Effector memory CD8-positive, alpha-beta T cell (primary cell): ENCODE data around the gene MGARP.

Experiments
- ATAC-seq: fragments of 150-1000 bp; cut with Tn5 transposase; replicated peaks from 2 replicates; pipeline ENCODE4 v1.10.0; 2021; ENCODE audit warnings: mild to moderate bottlenecking, moderate library complexity
- DNase-seq, 3 experiments: peaks; one replicate each; pipeline ENCODE4 v3.0.0; 2021
- H3K27ac Mint-ChIP-seq, 2 donors: one replicate each; pipeline ENCODE4 v1.8.0; 2022; ENCODE audit warnings: mild to moderate bottlenecking in 2 of 2, mixed read lengths in 2 of 2, moderate library complexity in 2 of 2
- H3K27me3 Mint-ChIP-seq, 2 donors: one replicate each; pipeline ENCODE4 v1.8.0; 2022; ENCODE audit warnings: mixed read lengths in 2 of 2
- H3K36me3 Mint-ChIP-seq: one replicate; pipeline ENCODE4 v1.8.0; 2022; ENCODE audit warnings: mild to moderate bottlenecking, moderate library complexity, mixed read lengths; ENCODE audit not compliant: insufficient read depth
- H3K4me1 Mint-ChIP-seq, 2 donors: one replicate each; pipeline ENCODE4 v1.8.0; 2022; ENCODE audit warnings: low read depth in 2 of 2, mixed read lengths in 2 of 2
- H3K4me3 Mint-ChIP-seq, 2 donors: one replicate each; pipeline ENCODE4 v1.8.0; 2022; ENCODE audit warnings: mild to moderate bottlenecking in 2 of 2, mixed read lengths in 2 of 2, moderate library complexity in 2 of 2
- H3K9me3 Mint-ChIP-seq, 2 donors: one replicate each; pipeline ENCODE4 v1.8.0; 2022; ENCODE audit warnings: mixed read lengths in 2 of 2

MGARP gene

DNA sequence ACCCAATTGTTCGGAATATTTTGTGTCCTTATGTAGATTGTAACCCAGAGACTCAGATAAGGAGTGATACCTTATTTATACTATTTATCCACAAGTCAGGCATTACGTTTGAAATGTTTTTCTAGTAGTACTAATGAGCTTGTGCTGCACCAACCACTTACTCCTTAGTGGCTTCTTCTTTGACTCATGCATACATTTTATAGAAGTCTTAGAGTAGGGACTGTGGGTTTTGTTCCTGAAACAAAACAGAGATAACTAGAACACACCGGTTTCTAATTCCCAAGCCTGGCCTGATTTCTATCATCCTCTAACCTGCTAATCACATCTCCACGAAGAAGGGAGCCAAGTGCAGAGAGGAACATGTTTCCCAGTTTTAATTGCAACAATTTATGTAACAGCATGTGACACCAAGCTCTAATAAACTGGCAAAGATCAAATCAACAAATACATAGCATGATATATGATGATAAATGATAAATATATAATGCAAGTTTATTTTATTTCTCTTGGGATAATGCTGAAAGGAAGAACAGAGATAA, 32.3 kb downstream of the MGARP start:
- H3K9me3 Mint-ChIP-seq: no peaks in the 10 kb centered on the region
- H3K4me3 Mint-ChIP-seq: no peak overlapping the region
- no peaks in the 10 kb centered on the region for H3K36me3 Mint-ChIP-seq
- no peaks in the 10 kb centered on the region for H3K4me1 Mint-ChIP-seq
- H3K27me3 Mint-ChIP-seq: no peaks in the 10 kb centered on the region
- H3K27ac Mint-ChIP-seq: no peak overlapping the region
- DNase-seq: no peak
- ATAC-seq: no peak

DNA sequence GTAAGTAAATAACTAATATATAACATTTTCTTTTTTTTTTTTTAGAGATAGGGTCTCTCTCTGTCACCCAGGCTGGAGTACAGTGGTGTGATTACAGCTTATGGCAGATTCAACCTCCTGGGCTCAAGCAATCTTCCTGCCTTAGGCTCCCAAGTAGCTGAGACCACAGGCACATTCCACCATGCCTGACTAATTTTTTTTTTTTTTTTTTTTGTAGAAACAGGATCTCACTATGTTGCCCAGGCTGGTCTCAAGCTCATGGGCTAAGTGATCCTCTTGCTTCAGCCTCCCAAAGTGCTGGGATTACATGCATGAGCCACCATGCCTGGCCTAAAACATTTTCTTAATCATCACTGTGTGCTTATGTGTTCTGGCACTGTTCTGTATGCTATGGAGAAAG, 32.8 kb downstream of the MGARP start:
- no peak for ATAC-seq
- Mint-ChIP-seq H3K36me3 (no peaks in the 10 kb centered on the region), H3K27ac (no peak overlapping the region), H3K4me1 (no peaks in the 10 kb centered on the region), H3K27me3 (no peaks in the 10 kb centered on the region), H3K9me3 (no peaks in the 10 kb centered on the region), H3K4me3 (no peak overlapping the region)
- no peak for DNase-seq

DNA sequence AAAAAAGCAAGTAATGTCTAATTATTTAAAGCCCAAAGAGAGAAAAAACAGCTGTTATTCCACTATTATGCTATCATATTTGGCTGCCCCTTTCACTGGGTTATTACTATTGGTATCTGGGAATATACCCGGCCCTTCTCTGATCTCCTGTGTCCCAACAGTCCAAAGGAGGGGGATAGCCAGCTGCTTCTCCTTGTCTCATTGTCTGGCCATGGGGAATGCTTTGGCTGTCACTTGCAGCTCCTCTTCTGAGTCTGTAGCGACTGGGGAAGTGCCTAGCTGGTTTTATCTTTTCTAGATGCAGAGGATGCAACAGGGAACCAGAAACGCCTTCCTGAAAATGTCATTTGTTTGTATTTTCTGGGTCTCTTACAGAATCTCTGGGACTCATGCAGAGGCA, 33.9 kb downstream of the MGARP start:
- Mint-ChIP-seq H3K4me3 (no peak overlapping the region), H3K4me1 (no peaks in the 10 kb centered on the region), H3K27ac (no peak overlapping the region), H3K36me3 (no peaks in the 10 kb centered on the region), H3K9me3 (no peaks in the 10 kb centered on the region), H3K27me3 (no peaks in the 10 kb centered on the region)
- no peak for DNase-seq
- no peak for ATAC-seq

DNA sequence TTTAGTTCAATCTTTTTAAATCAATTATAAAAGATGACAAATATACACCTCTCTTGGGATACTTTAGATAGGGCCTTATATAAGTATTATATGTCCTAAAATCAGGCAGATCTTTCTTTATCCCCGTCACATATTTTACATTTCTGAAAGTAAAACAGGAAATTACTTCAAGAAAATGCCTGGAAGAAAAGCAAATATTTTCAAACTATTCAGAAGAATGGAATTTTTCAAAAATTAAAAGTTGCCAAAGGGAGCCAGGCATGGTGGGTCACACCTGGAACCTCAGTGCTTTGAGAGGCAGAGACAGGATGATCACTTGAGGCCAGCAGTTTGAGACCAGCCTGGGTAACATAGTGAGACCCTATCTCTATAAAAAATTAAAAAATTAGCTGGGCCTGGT, 34.4 kb downstream of the MGARP start:
- no peaks in the 10 kb centered on the region for H3K27me3 Mint-ChIP-seq
- H3K9me3 Mint-ChIP-seq: no peaks in the 10 kb centered on the region
- H3K4me1 Mint-ChIP-seq: no peaks in the 10 kb centered on the region
- H3K27ac Mint-ChIP-seq: no peak overlapping the region
- DNase-seq (no peak), ATAC-seq (no peak)
- H3K4me3 Mint-ChIP-seq: no peak overlapping the region
- no peaks in the 10 kb centered on the region for H3K36me3 Mint-ChIP-seq

DNA sequence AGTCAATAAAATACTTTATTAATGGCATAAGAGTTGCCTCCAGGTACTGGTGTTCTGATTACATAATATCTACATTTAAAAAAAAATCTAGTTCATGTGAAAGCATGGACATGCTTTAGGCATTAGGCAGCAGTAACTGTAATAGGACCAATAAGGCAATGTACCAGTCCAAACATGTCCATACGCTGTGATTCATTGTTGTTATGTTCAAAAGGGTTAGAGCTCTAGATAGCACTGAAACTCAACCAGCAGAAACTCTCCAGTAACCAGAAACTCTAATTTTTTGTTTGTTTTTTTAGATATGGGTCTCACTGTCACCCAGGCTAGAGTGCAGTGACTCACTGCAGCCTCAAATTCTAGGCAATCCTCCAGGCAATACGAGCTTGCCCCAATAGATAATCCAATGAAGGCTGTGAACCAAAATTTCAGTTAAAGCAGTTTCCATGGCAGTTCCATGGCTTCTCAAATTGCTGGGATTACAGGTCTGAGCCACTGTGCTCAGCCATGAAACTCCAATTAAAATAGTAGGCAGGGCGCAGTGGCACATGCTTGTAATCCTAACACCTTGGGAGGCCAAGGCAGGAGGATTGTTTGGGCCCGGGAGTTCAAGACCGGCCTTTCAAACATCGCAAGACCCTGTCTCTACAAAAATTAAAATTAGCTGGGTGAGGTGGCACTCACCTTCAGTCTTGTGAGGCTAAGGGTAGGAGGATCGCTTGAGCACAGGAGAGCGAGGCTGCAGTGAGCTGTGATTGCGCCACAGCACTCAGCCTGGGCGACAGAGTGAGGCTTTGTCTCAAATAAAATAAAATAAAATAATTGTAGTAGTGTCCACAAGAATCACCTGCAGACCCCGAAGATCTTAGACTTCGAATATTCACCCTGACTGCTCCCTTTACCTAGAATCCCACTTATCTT, 36.3 kb downstream of the MGARP start:
- no peaks in the 10 kb centered on the region for H3K9me3 Mint-ChIP-seq
- no peak for DNase-seq
- no peaks in the 10 kb centered on the region for H3K36me3 Mint-ChIP-seq

DNA sequence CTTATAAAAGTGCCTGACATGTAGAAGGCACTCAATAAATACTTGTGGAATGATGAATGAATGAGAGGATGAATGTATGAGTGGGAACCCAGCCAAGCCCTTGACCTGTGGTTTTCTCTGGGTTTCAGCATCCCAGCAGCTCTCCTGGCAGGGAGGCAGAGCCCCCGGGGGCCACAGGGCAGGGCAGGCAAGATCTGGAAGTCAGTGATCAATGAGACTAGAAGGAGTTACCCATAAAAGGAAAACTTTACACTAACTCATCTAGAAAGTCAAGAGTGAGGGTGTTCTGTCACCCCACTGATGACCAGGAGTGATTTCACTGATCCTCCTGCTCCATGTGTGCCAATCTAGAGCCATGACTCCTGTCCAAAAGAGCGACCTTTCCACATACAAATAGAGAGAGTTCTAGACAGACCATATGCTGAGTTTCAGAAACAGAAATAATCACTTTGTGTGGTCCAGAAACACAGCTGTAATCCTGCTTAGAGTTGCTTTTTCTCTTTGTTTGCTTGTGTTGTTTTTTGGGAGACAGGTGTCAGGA, 37.4 kb downstream of the MGARP start:
- no peaks in the 10 kb centered on the region for H3K27me3 Mint-ChIP-seq
- no peak overlapping the region for H3K4me3 Mint-ChIP-seq

More for the DNA sequence above, 36.3 kb downstream of the MGARP start:
- H3K27me3 Mint-ChIP-seq: no peaks in the 10 kb centered on the region
- ATAC-seq: no peak
- H3K4me1 Mint-ChIP-seq: no peaks in the 10 kb centered on the region
- peak overlapping the region in 1 of 2 donors; percentile 32 for H3K27ac Mint-ChIP-seq
- no peak overlapping the region for H3K4me3 Mint-ChIP-seq

DNA sequence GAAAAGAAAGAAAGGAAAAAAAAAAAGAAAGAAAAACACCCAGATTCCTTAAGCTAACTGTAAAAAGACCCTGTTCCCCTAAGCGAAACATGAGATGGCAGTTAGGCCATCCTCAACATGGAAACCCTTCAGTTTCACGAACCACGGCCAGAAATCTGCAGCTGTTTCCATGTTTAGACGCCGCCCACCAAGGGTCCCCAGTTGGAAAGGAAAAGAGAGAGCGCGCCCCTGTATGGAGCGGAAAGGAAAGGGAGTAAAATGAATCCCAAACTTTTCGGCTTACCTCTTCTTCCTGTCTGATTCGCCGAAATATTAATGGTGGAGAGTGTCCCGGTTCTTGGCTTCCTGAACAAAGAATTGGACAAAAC, 38.3 kb downstream of the MGARP start:
- H3K27me3 Mint-ChIP-seq: no peaks in the 10 kb centered on the region

More for the DNA sequence above, 37.4 kb downstream of the MGARP start:
- H3K4me1 Mint-ChIP-seq: no peaks in the 10 kb centered on the region
- H3K9me3 Mint-ChIP-seq: no peaks in the 10 kb centered on the region
- peak overlapping the region in 1 of 2 donors; percentile 32 for H3K27ac Mint-ChIP-seq
- DNase-seq: no peak
- ATAC-seq: no peak
- H3K36me3 Mint-ChIP-seq: no peaks in the 10 kb centered on the region

DNA sequence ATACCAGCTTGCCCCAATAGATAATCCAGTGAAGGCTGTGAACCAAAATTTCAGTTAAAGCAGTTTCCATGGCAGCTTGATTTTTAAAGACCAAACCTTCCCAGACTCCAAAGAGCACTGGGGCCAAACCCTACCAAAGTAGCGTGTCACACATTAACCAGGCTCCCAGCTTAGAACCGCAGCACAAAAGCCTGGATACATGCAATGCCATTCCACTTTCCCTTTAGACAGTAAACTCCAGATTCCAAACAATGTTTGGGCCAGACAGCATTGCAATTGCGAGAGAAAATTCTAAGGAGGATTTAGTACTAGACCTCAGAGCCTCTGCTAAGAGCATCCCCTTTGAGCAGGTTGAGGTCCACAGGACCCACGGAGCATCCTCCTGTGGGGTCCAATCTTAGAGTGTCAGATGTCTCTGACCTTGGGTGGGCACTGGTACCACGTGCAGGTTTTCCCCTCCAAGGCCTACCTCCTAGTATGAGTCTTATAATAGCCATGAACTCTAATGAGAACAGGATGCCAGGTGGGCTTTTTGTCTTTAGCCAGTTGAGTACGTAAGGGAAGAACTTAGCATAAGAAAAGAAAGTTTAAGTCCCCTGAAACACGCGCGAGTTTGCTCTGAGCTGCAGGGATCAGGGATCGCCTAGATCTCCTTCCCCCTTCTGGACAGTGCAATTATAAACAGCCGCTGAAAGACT, 38.8 kb downstream of the MGARP start:
- Mint-ChIP-seq H3K27ac (no peak overlapping the region), H3K36me3 (no peaks in the 10 kb centered on the region), H3K27me3 (no peaks in the 10 kb centered on the region), H3K9me3 (no peaks in the 10 kb centered on the region), H3K4me1 (no peaks in the 10 kb centered on the region), H3K4me3 (no peak overlapping the region)
- no peak for DNase-seq
- no peak for ATAC-seq

More for the DNA sequence above, 38.3 kb downstream of the MGARP start:
- no peak for ATAC-seq
- DNase-seq: no peak
- H3K27ac Mint-ChIP-seq: no peak overlapping the region
- no peaks in the 10 kb centered on the region for H3K9me3 Mint-ChIP-seq
- H3K36me3 Mint-ChIP-seq: no peaks in the 10 kb centered on the region
- H3K4me3 Mint-ChIP-seq: no peak overlapping the region
- no peaks in the 10 kb centered on the region for H3K4me1 Mint-ChIP-seq

DNA sequence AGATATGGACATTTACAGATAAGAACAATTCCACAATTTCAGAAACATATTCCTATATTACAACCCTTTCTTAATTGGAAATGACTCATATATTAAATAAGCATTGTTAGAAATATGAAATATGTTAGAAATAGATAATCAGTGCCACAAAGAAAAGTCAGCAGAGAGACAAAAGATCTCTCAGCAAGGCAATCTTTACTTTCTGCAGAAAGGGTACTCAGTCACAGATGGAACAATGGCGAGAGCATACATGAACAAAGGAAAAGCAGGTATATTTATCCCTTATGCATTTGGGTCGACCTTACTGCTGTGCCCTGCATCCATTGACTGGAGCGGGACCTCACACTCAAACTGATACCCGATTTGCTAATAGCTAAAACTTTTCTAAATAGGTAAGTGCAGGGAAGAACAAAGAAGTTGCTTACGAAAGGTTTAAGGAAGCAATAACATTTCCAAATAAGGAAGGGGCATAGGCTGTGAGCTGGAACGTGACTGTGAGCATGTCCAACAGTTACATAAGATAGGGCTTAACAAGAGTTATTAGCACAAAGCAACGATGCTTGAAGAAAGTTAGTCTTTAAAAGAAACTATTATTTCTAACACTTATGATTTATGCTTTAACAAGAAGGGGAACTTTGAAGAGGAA, 40.8 kb downstream of the MGARP start:
- Mint-ChIP-seq H3K9me3 (no peaks in the 10 kb centered on the region), H3K4me3 (no peak overlapping the region), H3K4me1 (no peaks in the 10 kb centered on the region), H3K36me3 (no peaks in the 10 kb centered on the region), H3K27me3 (no peaks in the 10 kb centered on the region), H3K27ac (peak overlapping the region in 1 of 2 donors; percentile 20)
- no peak for ATAC-seq
- DNase-seq: no peak

DNA sequence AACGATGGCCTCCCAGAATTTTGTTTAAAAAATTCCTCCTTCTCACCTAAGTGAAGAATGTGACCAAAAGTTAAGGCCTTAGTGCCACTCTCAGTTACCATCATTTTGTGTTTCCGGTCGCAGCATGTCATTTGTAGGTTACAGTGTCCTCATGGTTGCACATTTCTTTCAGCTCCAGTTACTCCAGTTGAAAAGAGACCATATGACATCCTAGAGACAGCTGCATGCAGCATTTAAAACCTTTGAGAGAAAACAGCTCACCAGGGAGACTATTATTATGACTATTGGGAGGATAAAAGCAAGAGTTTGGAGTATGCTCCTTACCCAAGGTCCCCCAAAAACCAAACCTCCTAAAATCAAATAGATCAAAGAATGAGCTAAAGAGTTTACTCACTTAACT, 45.8 kb downstream of the MGARP start:
- no peak overlapping the region for H3K4me3 Mint-ChIP-seq
- H3K36me3 Mint-ChIP-seq: no peaks in the 10 kb centered on the region
- H3K27me3 Mint-ChIP-seq: no peaks in the 10 kb centered on the region
- H3K9me3 Mint-ChIP-seq: no peaks in the 10 kb centered on the region
- H3K27ac Mint-ChIP-seq: no peak overlapping the region
- H3K4me1 Mint-ChIP-seq: no peaks in the 10 kb centered on the region
- ATAC-seq: no peak
- no peak for DNase-seq

DNA sequence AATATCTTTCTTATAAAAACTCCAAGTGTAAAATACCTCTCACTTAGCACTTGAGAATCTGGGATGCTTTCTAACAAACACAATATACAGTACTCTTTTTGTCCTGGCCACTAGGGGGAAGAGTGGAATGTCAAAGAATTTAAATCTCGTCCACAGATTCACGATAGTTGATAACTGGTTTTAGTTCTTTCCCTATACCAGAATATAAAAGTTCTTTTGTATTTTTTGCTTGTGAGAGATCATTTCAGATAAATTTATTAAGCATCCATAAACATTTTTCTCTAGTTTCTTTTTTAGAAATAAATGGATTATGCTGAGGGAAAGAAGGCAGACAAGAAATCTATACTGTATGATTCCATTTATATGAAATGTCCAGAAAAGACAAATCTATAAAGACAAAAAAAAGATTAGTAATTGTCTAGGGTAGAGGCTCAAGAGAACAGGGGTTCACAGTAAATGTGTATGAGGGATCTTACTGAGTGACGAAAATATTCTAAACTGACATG, 50.4 kb downstream of the MGARP start:
- DNase-seq (peak; percentile 9 to 21 (median 18)), ATAC-seq (peak; percentile 76)
- Mint-ChIP-seq H3K27ac (no peak overlapping the region), H3K27me3 (no peaks in the 10 kb centered on the region), H3K4me3 (no peak overlapping the region), H3K36me3 (no peaks in the 10 kb centered on the region), H3K4me1 (no peaks in the 10 kb centered on the region), H3K9me3 (no peaks in the 10 kb centered on the region)

DNA sequence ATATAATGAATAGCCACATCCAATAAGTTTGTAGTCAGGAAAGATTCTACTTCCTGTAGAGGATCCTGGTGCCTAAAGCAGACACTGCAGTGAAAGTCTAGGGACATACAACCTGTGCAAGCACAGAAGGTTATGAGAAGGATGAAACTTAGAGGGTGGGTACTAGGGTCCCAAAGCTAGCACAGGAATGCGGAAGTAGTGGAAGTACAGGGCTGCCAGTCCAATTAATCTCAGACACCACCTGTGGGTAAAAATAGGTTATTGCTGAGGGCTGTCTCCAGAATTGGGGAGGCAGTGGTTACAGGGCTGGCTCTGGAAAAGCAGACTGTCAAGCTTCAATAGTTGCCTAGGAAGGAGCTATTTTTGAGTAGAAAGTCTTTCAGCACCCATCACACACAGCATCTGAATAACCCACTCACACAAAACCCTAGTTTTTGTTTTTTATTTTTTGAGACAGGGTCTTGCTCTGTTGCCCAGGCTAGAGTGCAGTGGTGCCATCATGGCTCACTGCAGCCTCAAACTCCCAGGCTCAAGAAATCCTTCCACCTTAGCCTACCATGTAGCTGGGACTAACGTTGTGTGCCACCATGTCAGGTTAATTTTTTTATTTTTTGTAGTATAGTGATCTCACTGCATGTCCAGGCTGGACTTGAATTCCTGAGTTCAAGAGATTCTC, 52.2 kb downstream of the MGARP start:
- Mint-ChIP-seq H3K27me3 (no peaks in the 10 kb centered on the region), H3K4me3 (no peak overlapping the region), H3K36me3 (no peaks in the 10 kb centered on the region), H3K4me1 (no peaks in the 10 kb centered on the region), H3K27ac (no peak overlapping the region), H3K9me3 (no peaks in the 10 kb centered on the region)
- DNase-seq: no peak
- ATAC-seq: peak; percentile 27
